GM21381 (cell line): Measurements from ENCODE around the gene THAP3.

ENCODE experiments used
- ATAC-seq: cut with Tn5 transposase; IDR thresholded peaks from one replicate; pipeline ENCODE4 v1.9.1; 2021; ENCODE audit warnings: mild to moderate bottlenecking, moderate library complexity; ENCODE audit not compliant: unreplicated experiment

THAP3 gene

DNA sequence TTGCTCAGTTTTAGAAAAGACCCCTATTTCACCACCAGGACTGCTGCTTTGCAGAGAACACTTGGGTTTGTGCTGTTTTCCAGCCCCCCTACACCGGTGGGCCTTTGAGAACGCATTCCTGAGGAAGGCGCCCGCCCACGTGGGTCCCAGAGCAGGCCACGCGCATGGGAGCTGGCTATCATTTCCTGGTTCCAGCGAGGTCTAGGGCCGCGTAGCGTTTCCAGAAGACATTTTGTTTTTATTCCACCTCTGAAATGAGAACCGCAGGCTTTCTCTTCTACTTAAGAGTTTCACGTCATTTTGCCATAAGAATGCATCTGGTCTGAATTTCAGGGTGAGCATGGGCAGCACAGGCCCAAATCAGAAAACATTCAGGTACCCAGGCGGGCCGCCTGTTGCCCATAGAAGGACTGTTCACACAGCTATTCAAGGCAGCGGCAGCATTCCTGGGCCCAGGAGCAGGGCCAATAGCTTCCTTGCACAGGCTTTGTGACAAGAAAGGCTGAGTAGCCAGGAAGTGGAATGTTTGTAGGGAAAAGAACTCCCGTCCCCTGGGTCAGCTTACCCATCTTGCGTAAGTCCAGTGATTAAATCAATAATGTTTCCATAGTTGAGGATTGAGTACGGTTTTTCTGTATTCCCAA is 20.6 kb upstream of the THAP3 start:
- no peak for ATAC-seq

DNA sequence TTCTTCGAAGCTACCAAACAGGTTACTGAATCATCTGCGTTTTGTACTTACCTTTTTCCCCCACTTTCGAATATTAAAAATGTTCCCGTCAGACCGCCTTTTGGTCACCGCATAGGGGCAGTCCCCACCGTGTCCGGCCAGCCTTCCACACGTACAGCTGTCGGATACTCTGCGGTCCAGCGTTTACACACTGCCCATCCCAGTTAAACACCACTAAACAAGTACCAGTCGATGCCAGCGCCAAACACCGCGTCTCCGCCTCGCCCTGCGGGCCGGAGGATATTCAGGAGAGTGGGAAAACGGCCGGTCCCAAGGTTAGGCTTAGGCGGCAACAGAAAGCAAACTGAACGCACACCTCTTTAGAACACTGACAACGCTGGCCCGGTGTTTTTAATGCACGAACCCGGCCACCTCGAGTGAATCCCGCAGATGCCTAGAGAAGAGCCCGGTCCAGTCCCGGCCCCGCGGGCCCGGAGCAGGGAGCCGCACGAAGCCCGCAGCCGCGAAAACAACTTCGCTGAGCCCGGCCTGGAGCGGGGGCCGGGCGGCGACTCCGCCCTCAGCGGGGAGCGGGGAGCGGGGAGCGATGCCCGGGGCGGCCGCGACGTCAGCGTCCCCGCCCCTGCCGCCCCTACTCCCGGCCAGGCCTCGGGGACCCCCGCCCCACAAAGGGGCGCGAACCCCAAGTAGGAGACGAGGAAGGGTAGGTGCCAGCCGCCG is 11.9 kb upstream of the THAP3 start:
- peak; percentile 29 for ATAC-seq

- peak; percentile 93 for ATAC-seq
Observed at GRCh38 chr1:6613361-6614018, 11.2 kb upstream of the THAP3 start, which contains the start of gene PHF13. Gene PHF13 (plus strand): TSS chr1:6613731. CDS start chr1:6614067, 336 bp downstream.

DNA sequence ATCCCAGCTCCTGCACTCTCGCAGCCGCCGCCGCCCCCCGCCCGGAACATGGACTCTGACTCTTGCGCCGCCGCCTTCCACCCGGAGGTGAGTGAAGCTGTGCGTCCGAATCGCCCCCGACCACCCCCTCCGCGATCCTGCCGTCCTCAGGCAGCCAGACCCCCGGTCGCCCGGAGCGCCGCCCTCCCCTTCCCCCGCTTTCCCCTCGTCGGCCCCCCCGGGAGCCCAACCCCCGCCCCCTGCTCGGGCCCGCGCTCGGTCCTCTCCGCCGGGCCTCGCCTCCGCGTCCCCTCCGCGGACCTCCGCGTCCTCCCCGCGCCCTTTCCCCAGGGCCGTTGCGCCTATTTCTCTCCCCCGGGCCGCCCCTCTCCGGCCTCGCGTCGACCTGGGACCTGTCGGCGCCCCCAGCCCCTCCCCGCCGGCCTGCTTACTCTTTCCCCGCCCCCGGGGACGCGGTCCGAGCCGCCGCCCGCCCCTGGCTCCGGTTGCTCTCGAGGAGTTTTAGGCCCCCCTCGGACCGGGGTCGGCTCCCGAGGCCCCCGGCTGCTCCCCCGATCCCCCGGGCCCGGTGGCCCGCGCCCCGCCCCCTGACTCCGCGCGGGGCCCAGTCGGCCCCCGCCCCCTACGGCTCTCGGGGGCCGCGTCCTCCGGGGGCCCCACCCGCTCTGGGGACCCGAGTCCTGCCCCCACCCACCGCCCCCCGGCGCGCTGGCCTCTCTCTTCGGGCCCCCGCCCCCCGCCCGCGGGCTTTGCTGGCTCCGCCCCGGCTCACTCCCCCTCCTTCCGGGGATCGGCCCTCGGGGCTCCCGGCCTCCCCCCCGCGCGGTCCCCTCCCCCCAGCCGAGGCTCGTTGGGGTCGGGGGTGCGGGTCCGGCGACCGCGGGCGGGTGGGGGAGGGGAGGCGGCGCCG is 10.4 kb upstream of the THAP3 start:
- no peak for ATAC-seq

DNA sequence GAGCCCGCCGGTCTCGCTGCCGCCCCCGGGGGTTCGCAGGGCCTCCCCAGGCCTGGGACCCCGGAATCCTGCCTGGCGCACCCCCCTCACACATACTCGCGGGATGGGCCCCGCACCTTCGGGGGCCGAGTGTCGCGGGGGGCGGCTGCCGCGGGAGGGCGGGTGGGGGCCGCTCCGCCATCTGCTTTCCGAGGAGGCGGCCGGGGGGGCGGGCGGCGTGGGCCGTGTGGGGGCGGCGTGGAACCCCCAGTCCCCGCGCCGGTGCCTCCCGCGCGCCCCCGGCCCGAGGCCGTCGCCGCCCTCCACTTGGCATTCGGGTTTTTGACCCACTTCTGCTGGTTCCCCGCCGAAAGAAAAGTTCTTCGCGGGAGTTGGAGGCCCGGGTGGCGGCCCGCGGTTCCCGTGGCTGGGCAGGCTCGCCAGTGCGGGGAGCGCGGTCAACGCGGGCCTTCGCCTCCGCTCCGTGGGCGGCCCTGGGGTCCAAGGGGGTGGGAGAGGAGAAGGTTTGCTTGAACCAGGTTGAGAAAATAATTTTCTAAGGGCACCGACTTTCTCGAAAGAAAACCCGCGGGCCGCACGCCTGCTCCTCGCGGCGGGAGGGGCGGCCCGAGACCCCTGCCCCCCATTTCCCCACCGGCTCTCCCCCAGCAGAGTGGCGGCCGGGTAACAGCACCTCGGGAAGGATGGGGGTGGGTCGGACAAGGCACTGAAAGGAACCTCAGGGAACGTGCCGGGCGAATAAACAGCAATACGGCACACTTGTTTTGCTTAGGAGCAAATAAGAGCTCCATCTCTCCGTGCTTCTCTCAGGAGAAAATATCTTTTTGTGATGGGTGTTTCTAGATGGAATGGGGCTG is 9.5 kb upstream of the THAP3 start:
- no peak for ATAC-seq

DNA sequence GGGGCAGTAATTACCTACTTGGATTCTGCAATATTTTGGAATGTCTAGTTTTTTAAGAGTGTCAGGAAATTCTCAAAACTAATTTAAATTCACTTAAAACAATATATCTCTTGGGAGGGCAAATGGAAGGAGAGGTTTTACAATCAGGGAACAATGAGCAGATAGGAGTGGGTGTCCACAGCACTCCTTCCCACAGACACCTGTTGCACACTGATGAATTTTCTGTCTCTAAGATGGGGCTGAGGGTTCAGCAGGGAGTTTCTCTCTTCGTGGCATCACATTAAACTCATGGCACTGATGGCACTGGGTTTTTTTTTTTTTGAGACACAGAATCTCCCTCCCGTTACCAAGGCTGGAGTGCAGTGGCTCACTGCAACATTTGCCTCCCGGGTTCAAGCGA is 5.6 kb upstream of the THAP3 start:
- ATAC-seq = no peak

GRCh38 chr1:6621429-6622391 is 3.0 kb upstream of the THAP3 start:
- no peak for ATAC-seq

- ATAC-seq = no peak
Observed at GRCh38 chr1:6622396-6623152, 2.1 kb upstream of the THAP3 start.

GRCh38 chr1:6623269-6623965 is 1.3 kb upstream of the THAP3 start:
- no peak for ATAC-seq

- peak; percentile 32 for ATAC-seq
Observed at GRCh38 chr1:6625584-6626149, 999 bp downstream of the THAP3 start.

DNA sequence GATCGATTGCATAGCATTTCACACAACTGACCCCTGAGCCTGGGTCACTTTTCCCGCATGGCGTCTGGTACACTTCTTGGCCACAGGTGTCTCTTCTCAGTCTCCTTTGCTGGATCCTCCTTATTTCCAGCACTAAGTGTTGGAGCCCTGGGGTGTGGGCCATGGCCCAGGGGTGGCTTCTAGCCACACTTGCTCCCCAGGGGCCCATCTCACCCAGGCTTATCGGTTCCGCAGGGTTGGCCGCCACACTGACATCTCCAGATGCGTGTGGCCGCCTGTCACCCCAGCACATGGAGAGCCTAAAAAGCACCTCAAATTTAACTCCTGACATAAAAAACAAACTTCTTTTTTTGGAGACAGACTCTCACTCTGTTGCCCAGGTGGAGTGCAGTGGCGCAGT is 2.4 kb downstream of the THAP3 start:
- no peak for ATAC-seq

DNA sequence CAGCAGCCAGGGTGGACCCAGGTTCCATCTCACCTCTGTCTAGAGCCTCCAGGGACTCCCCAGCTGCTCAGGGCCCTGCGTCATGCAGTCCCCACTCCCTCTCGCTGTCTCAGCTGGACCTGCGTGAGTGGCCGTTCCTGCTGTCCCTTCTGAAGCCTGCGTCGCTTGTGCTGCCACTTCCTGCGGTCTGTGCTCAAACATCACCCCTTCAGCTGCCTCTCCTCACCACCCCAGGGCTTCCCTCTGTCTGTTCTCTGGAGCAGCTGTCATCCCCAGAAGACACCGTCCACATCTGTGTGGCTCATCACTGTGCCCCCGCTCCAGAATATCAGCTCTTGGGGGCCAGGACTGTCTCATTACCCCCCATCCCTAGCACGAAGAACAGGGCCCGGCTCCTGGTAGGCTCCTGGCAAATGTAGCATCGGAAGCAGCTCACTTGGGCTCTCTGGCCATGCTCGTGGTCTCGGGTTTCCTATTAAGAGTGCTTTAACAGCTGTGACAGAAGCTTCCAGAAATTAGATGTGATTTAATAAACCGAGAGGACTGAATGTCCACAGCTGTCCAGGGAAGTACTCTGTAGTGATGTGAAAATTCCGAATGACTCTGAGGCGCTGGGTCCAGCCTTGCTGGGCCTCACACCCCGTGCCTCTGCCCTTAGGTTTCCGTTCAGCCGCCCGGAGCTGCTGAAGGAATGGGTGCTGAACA is 3.3 kb downstream of the THAP3 start:
- no peak for ATAC-seq

GRCh38 chr1:6628971-6629479 is 4.4 kb downstream of the THAP3 start:
- no peak for ATAC-seq

DNA sequence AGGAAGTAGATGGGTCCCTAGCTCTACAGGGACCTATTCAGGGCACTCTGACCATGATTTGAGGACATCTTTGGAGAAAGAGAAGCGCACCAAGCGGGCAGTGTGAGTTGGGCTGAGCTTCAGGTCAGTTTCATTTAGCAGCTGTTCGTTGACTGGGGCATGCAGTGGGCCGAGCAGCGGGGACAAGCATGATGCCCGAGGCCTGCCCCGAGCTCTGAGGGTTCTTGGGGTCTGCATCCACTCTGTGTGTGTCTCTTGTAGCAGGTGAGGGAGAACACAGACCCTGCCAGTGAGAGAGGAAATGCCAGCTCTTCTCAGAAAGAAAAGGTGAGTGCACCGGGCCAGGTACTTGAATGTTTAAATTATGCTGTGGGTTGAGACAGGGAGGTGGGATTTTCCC is 5.4 kb downstream of the THAP3 start:
- ATAC-seq = no peak

DNA sequence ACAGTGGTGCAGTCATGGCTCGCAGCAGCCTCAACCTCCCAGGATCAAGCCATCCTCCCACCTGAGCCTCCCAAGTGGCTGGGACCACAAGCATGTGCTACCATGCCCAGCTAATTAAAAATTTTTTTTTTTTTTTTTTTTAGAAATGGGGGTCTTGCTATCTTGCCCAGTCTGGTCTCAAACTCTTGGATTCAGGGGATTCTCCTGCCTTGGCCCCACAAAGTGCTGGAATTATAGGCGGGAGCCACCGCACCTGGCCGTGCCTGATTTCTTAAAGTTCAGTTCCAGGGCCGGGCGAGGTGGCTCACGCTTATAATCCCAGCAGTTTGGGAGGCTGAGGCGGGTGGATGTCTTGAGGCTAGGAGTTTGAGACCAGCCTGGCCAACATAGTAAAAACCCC is 6.4 kb downstream of the THAP3 start:
- no peak for ATAC-seq
